Prostate gland (tissue), 2 donors: ENCODE results near the gene GLIPR2.

Source experiments
- CTCF ChIP-seq, 4 experiments: fragments of 200-600 bp in 2 of 4; fragments of 450-650 bp in 2 of 4; sonication (generic) in 2 of 4; IDR thresholded peaks; 1 replicate in 3 of 4; 2 replicates in 1 of 4; pipeline ENCODE4 v1.5.1; 2016 to 2019; ENCODE audit warnings: antibody characterized with exemption in 4 of 4, mild to moderate bottlenecking in 2 of 4, moderate library complexity in 2 of 4
- POLR2A ChIP-seq: fragments of 450-650 bp; IDR thresholded peaks from one replicate; pipeline ENCODE4 v1.6.1; 2016; ENCODE audit warnings: antibody characterized with exemption, mild to moderate bottlenecking

- TF ChIP-seq POLR2A, result no peak
- no peak for TF ChIP-seq CTCF (IDR thresholded peaks at IDR 0.05)
Measured at GRCh38 chr9:36211510-36211909, 75.0 kb downstream of the GLIPR2 start.
